Esophagus muscularis mucosa (tissue), 4 donors: Measurements from ENCODE around the gene OR51E2. TPM values are rescaled to one million over a fixed set of nuclear protein-coding genes. Genes with fewer than 3 reads are reported as not detected.

Experiments
- DNase-seq: peaks from one replicate; pipeline ENCODE4 v3.0.0-alpha.2; 2017; ENCODE audit errors: extremely low spot score
- H3K27ac ChIP-seq, 4 donors: fragments of 200-600 bp; sonication (generic); replicated peaks in 1 of 4; 1 replicate in 3 of 4; 2 replicates in 1 of 4; pipeline ENCODE4 v1.5.1; 2016 to 2019; ENCODE audit warnings: mild to moderate bottlenecking in 1 of 4
- H3K27me3 ChIP-seq, 4 donors: fragments of 200-600 bp; sonication (generic); one replicate each; pipeline versions ENCODE4 v1.5.1 to v1.6.0; 2016 to 2019
- H3K36me3 ChIP-seq, 4 donors: fragments of 200-600 bp; sonication (generic); one replicate each; pipeline ENCODE4 v1.5.1; 2016 to 2019
- H3K4me1 ChIP-seq, 4 donors: fragments of 200-600 bp; sonication (generic); one replicate each; pipeline ENCODE4 v1.5.1; 2016 to 2019
- H3K4me3 ChIP-seq, 4 donors: fragments of 200-600 bp; sonication (generic); 1 replicate in 2 of 4; 2 replicates in 2 of 4; pipeline ENCODE4 v1.5.1; 2016 to 2019; ENCODE audit warnings: mild to moderate bottlenecking in 4 of 4, moderate library complexity in 1 of 4
- H3K9me3 ChIP-seq, 4 donors: fragments of 200-600 bp; sonication (generic); 1 replicate in 3 of 4; 2 replicates in 1 of 4; pipeline ENCODE4 v1.5.1; 2016 to 2019
- EP300 ChIP-seq: sonication (generic); formaldehyde crosslinking; IDR thresholded peaks from one replicate; pipeline ENCODE4 v1.6.1; 2017; ENCODE audit warnings: antibody characterized with exemption
- POLR2A ChIP-seq: fragments of 450-650 bp; IDR thresholded peaks from one replicate; pipeline ENCODE4 v1.6.1; 2017; ENCODE audit warnings: antibody characterized with exemption, moderate library complexity, mild to moderate bottlenecking, low read depth
- POLR2AphosphoS5 ChIP-seq, 2 donors: sonication (generic); formaldehyde crosslinking; IDR thresholded peaks; one replicate each; pipeline ENCODE4 v1.6.1; 2017; ENCODE audit warnings: antibody characterized with exemption in 2 of 2
- WGBS: methylation state at CpG from one replicate; pipeline ENCODE4 v1.1.5; 2018; 5-methylcytosine and 5-hydroxymethylcytosine counted together
- intact Hi-C: fragments of 100-400 bp; cut with DNase I; formaldehyde crosslinking; loops from one replicate; pipeline ENCODE4 v1.15.1; 2023
- total RNA-seq, 4 donors: library from RNA; depleted of rRNA; stranded (reverse); fragments of >200 nt; gene quantifications; one replicate each; pipeline versions ENCODE4 v1.1.0 to v1.2.1, GENCODE V29; 2016
- TF ChIP-seq, protein P1 (sequence below), 3 experiments: fragments of 200-600 bp in 2 of 3; fragments of 450-650 bp in 1 of 3; sonication (generic) in 2 of 3; IDR thresholded peaks; one replicate each; pipeline ENCODE4 v1.5.1; 2017 to 2019; ENCODE audit warnings: antibody characterized with exemption in 3 of 3, mild to moderate bottlenecking in 2 of 3, moderate library complexity in 1 of 3

OR51E2 gene
- total RNA-seq, 4 donors from 2014 or later: under 0.01 to 1.8 (median 0.72) TPM

DNA sequence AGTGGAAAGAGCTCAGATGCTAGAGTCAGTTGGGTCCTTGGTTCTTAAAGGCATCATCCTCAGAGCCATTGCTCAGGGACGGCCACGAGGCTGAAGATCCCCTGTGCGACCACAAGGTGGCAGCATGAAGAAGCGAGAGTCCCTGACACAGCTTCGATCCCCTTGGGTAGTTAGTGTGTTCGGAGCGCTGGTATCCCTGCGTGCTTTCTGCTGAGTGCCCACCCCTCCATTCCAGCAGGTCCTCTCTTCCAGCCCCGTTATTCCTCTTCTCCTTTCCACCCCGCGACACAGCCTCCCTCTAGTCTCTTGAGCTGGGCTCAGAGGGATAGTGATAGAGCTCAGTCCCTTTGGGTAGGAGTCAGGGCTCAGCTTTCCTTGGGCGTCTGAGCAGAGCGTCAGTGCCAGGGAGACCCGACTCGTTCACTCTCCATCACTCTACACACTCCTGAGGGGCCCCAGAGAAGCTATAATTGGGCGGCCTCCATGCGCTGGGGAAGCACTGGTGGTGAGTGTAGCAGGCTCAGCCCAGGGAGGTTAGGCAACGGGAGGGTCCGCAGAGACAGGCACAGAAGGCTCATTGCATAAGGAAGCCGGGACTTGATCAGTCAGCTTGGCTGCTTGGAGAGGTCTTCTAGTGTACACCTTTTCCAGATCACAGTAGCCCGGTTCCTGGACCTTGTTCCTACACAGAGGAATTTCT, 60.5 kb downstream of the OR51E2 start, which contains the start of gene OR51D1:
OR51D1 (plus strand) TSS at position 516 of the 700 bp plus-strand sequence. CDS start 2,314 bp downstream, outside the sequence.
- peak in 1 of 2 donors; percentile 6 for TF ChIP-seq POLR2AphosphoS5 (IDR thresholded peaks at IDR 0.05)
- TF ChIP-seq, protein P1, sequence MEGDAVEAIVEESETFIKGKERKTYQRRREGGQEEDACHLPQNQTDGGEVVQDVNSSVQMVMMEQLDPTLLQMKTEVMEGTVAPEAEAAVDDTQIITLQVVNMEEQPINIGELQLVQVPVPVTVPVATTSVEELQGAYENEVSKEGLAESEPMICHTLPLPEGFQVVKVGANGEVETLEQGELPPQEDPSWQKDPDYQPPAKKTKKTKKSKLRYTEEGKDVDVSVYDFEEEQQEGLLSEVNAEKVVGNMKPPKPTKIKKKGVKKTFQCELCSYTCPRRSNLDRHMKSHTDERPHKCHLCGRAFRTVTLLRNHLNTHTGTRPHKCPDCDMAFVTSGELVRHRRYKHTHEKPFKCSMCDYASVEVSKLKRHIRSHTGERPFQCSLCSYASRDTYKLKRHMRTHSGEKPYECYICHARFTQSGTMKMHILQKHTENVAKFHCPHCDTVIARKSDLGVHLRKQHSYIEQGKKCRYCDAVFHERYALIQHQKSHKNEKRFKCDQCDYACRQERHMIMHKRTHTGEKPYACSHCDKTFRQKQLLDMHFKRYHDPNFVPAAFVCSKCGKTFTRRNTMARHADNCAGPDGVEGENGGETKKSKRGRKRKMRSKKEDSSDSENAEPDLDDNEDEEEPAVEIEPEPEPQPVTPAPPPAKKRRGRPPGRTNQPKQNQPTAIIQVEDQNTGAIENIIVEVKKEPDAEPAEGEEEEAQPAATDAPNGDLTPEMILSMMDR (IDR thresholded peaks at IDR 0.05): peak; percentile 80 to 94 (median 85)
- no peak for TF ChIP-seq POLR2A
- TF ChIP-seq EP300: no peak
- no peaks in the 10 kb centered on the region for H3K9me3 ChIP-seq
- intact Hi-C loops: loop anchor here (2.0 to 5.0 kb wide), 2 partner anchors 190 to 365 kb away; no protein-coding TSS in a partner anchor
- H3K27me3 ChIP-seq: no peaks in the 10 kb centered on the region
- peak within 1 kb of the TSS; percentile 28 to 49 (median 38) for H3K4me3 ChIP-seq
- no peaks in the 10 kb centered on the region for H3K36me3 ChIP-seq
- DNase-seq: peak; percentile 89
- H3K4me1 ChIP-seq: peaks cover 4 to 18% (median 7%) of the 10 kb centered on the region in 4 donors
- WGBS: 29% methylated on average over 21 of the region's 21 CpGs
- H3K27ac ChIP-seq: no peak within 1 kb of the TSS

DNA sequence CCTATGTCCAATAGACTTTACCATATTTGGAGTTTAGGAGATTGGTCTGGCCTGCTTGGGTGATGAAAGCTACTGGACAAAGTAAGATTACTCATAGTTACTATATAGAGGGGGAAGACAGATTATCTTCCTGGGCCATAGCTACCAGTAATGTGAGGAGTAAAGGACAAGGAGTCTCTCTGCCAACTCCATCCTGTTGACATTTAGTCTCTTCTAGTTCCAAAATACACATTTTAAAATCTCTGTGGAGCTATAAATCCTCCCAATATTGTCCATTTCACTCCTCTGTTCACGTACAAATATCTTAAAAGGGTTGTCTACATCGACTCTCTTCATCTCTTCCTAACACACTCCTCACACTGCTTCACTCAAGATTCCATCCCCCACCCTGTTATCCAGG, 61.5 kb downstream of the OR51E2 start:
- intact Hi-C loops: loop anchor here (2.0 to 5.0 kb wide), 2 partner anchors 191 to 366 kb away; no protein-coding TSS in a partner anchor
- WGBS: 71% methylated on average over 2 of the region's 2 CpGs

More for the DNA sequence above, 61.5 kb downstream of the OR51E2 start:
- peaks cover 4 to 10% (median 7%) of the 10 kb centered on the region in 4 donors for H3K4me1 ChIP-seq
- H3K36me3 ChIP-seq: no peaks in the 10 kb centered on the region
- H3K27me3 ChIP-seq: no peaks in the 10 kb centered on the region
- no peak for DNase-seq
- no peak overlapping the region for H3K4me3 ChIP-seq
- TF ChIP-seq, protein P1 (IDR thresholded peaks at IDR 0.05): no peak
- TF ChIP-seq POLR2AphosphoS5 (IDR thresholded peaks at IDR 0.05) (no peak), POLR2A (no peak), EP300 (no peak)
- H3K9me3 ChIP-seq: no peaks in the 10 kb centered on the region
- H3K27ac ChIP-seq: no peak overlapping the region

Other genes starting within 250 kb of the OR51E2 start
- not detected for gene OR52K2, start 248.6 kb downstream of the OR51E2 start, total RNA-seq
- under 1 TPM in 1 of 4 donors, not detected in 3; 0.11 TPM for gene OR52K1, start 215.2 kb downstream of the OR51E2 start, total RNA-seq
- gene OR52M1, start 152.7 kb downstream of the OR51E2 start, total RNA-seq: not detected
- not detected for gene OR52I2, start 116.1 kb downstream of the OR51E2 start, total RNA-seq
- not detected for gene OR52I1, start 103.8 kb downstream of the OR51E2 start, total RNA-seq
- gene TRIM68, start 89.6 kb downstream of the OR51E2 start, total RNA-seq: 10 to 100 TPM in 2 of 4 donors, 1 to 10 TPM in 2; 8.8 to 16.8 (median 11.2) TPM
- not detected for gene OR51D1, start 60.4 kb downstream of the OR51E2 start, total RNA-seq
- 1 to 10 TPM in 2 of 4 donors, under 1 TPM in 1, not detected in 1; 0.33 to 1.3 (median 1.2) TPM for gene OR51E1, start 53.9 kb downstream of the OR51E2 start, total RNA-seq
- gene MMP26, start 6.9 kb upstream of the OR51E2 start, total RNA-seq: not detected
- not detected for gene OR51F1, start 72.1 kb upstream of the OR51E2 start, total RNA-seq
- gene OR52R1, start 106.5 kb upstream of the OR51E2 start, total RNA-seq: not detected
- not detected for gene OR51F2, start 123.5 kb upstream of the OR51E2 start, total RNA-seq
- not detected for gene OR51S1, start 151.4 kb upstream of the OR51E2 start, total RNA-seq
- not detected for gene OR51T1, start 184.0 kb upstream of the OR51E2 start, total RNA-seq
- gene OR51A7, start 205.9 kb upstream of the OR51E2 start, total RNA-seq: not detected
- not detected for gene OR51G2, start 221.5 kb upstream of the OR51E2 start, total RNA-seq
- gene OR51G1, start 226.5 kb upstream of the OR51E2 start, total RNA-seq: not detected
- not detected for gene OR51A4, start 249.8 kb upstream of the OR51E2 start, total RNA-seq